ENCODE data around the gene GNB1L. TPM values are rescaled to one million over a fixed set of nuclear protein-coding genes. Genes with fewer than 3 reads are reported as not detected.

The GNB1L gene
- total RNA-seq, 1 donor from 2014 or later, result 3.0 TPM

DNA sequence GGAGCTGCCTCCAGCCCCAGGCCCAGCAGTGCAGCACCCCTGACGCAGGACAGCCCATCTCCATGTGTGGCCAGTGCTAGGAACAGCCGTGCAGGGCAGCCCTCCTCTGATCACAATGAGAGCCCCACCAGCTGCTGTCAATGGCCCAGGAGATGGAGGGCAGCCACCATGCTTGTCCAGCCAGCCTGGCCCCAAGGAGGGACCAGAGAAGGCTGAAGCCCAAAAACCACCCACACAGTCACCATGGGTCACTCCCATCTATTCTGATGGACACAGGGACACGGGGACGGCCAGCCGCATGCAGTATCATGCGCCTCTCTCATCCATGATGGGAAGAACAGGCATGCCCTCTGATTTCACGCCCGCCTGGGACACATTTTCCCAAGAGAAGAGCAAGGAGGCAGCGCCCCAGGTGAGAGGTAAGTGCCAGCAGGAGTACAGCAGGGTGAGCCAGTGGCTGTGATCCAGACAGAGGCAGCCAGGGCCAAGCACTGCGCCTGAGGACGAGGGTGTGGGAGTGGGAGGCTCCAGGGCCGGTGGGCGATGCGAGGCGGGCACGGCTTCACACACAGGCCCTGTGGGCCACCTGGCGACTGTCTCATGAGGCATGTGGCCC, 33.6 kb upstream of the GNB1L start:
- Histone ChIP-seq H4K20me1 (ENCODE audit: low read depth) (peaks cover 13% of the 10 kb centered on the region), H3K4me3 (no peak overlapping the region), H3K79me2 (ENCODE audit: low read depth) (no peaks in the 10 kb centered on the region), H3F3A (ENCODE audit: low read depth) (peaks cover 24% of the 10 kb centered on the region), H2AFZ (replicated peaks) (no peak overlapping the region), H3K27me3 (peaks cover 36% of the 10 kb centered on the region), H3K9me3 (ENCODE audit: low read depth) (no peaks in the 10 kb centered on the region), H3K27ac (no peak overlapping the region), H3K4me1 (peaks cover 30% of the 10 kb centered on the region), H3K9ac (no peak overlapping the region), H3K4me2 (no peak overlapping the region), H3K36me3 (no peaks in the 10 kb centered on the region)
- Mint-ChIP-seq H3K27me3 (ENCODE audit: insufficient read depth, low read depth) (peaks cover 10% of the 10 kb centered on the region), H3K27ac (no peak overlapping the region), H3K9me3 (no peaks in the 10 kb centered on the region), H3K4me3 (no peak overlapping the region), H3K36me3 (no peaks in the 10 kb centered on the region), H3K4me1 (peaks cover 33% of the 10 kb centered on the region)
- TF ChIP-seq, protein P1, sequence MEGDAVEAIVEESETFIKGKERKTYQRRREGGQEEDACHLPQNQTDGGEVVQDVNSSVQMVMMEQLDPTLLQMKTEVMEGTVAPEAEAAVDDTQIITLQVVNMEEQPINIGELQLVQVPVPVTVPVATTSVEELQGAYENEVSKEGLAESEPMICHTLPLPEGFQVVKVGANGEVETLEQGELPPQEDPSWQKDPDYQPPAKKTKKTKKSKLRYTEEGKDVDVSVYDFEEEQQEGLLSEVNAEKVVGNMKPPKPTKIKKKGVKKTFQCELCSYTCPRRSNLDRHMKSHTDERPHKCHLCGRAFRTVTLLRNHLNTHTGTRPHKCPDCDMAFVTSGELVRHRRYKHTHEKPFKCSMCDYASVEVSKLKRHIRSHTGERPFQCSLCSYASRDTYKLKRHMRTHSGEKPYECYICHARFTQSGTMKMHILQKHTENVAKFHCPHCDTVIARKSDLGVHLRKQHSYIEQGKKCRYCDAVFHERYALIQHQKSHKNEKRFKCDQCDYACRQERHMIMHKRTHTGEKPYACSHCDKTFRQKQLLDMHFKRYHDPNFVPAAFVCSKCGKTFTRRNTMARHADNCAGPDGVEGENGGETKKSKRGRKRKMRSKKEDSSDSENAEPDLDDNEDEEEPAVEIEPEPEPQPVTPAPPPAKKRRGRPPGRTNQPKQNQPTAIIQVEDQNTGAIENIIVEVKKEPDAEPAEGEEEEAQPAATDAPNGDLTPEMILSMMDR (IDR thresholded peaks at IDR 0.05), result no peak
- TF ChIP-seq EZH2phosphoT487 (IDR thresholded peaks at IDR 0.05) (no peak), EZH2 (IDR thresholded peaks at IDR 0.05) (no peak)
- DNase-seq (ENCODE audit: low spot score), result no peak

DNA sequence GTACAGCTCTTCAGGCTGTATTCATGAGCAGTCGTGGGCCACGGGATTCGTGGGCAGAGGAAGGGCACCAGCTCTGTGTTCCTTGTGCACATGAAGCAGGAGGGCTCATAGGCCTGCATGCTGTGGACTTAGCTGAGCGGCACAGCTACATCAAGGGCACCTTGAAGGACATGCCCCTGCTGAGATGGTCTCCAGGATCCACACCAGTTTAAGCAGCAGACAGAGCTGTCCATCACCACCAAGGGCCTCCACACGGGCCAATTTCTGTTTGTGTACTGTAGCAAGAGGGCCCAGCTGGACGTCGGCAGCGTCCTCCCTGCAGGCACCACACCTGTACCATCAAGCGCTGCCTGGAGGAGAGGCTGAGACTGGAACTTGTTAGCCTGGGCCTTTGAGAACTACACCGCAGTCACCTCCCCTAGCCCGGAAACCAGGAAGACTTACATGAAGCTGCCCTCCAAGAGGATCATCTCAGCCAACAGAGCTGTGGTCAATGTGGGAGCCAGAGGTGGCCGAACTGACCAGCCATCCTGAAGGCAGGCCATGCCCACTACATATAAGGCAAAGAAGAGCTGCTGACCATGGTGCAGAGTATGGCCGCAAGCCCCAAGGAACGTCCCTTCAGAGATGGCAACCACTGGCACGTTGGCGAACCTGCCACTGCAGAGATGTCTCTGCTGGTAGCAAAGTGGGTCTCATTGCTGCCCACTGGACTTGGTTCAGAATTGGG, 32.7 kb upstream of the GNB1L start:
- H3K4me1 ChIP-seq, result peaks cover 27% of the 10 kb centered on the region
- no peak overlapping the region for H2AFZ ChIP-seq (replicated peaks)
- Mint-ChIP-seq H3K4me1 (peaks cover 29% of the 10 kb centered on the region), H3K27ac (peak overlapping the region; percentile 37), H3K4me3 (no peak overlapping the region), H3K9me3 (no peaks in the 10 kb centered on the region), H3K36me3 (no peaks in the 10 kb centered on the region), H3K27me3 (ENCODE audit: insufficient read depth, low read depth) (peaks cover 7% of the 10 kb centered on the region)
- no peak for TF ChIP-seq EZH2 (IDR thresholded peaks at IDR 0.05)
- TF ChIP-seq, protein P1 (IDR thresholded peaks at IDR 0.05), result no peak
- no peak overlapping the region for H3K4me2 ChIP-seq
- H3K27ac ChIP-seq, result no peak overlapping the region
- DNase-seq (ENCODE audit: low spot score), result no peak
- H3K36me3 ChIP-seq, result no peaks in the 10 kb centered on the region
- H3F3A ChIP-seq (ENCODE audit: low read depth), result peaks cover 16% of the 10 kb centered on the region
- H3K4me3 ChIP-seq, result no peak overlapping the region
- no peaks in the 10 kb centered on the region for H3K79me2 ChIP-seq (ENCODE audit: low read depth)
- no peaks in the 10 kb centered on the region for H3K9me3 ChIP-seq (ENCODE audit: low read depth)
- H3K9ac ChIP-seq, result no peak overlapping the region
- H3K27me3 ChIP-seq, result peaks cover 28% of the 10 kb centered on the region
- peaks cover 7% of the 10 kb centered on the region for H4K20me1 ChIP-seq (ENCODE audit: low read depth)

DNA sequence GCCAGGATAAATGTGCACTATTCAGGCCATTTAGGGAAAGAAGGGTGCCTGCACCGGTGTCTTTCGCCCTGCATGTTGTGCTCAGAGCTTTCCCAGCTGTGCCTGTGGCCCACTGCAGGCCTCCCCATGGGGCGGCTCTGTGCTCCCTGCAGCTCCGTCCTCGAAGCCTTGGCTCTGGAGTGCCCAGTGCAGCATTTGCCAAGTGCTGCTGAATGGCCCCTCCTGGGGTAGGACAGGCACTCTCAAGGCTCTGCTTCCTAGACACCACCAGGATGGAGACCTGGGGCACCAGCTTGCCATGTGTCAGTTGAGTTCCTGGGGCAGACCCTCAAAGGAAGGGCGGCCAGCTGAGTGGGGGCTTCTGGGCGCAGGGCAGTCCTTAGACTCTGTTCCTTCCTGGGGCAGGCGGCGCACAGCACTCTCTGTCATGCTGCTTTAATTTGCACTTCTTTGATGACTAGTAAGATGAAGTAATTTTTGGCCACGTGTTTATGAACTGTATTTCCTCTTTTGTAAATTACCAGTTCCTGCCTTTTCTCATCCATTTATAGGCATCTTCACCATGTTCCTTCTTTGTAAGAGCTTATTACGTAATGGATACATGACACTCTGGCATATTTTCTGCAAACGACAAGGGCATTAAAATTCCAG, 32.1 kb upstream of the GNB1L start:
- Histone ChIP-seq H3K36me3 (no peaks in the 10 kb centered on the region), H2AFZ (replicated peaks) (no peak overlapping the region), H3K27me3 (peaks cover 25% of the 10 kb centered on the region), H3K4me3 (no peak overlapping the region), H3F3A (ENCODE audit: low read depth) (peaks cover 9% of the 10 kb centered on the region), H3K4me1 (peaks cover 23% of the 10 kb centered on the region), H3K27ac (no peak overlapping the region), H3K79me2 (ENCODE audit: low read depth) (no peaks in the 10 kb centered on the region), H3K4me2 (no peak overlapping the region), H3K9me3 (ENCODE audit: low read depth) (no peaks in the 10 kb centered on the region), H4K20me1 (ENCODE audit: low read depth) (peaks cover under 1% of the 10 kb centered on the region), H3K9ac (no peak overlapping the region)
- H3K9me3 Mint-ChIP-seq, result no peaks in the 10 kb centered on the region
- no peaks in the 10 kb centered on the region for H3K36me3 Mint-ChIP-seq
- TF ChIP-seq, protein P1 (IDR thresholded peaks at IDR 0.05), result no peak
- TF ChIP-seq EZH2phosphoT487 (IDR thresholded peaks at IDR 0.05) (no peak), EZH2 (IDR thresholded peaks at IDR 0.05) (no peak)
- peaks cover 10% of the 10 kb centered on the region for H3K27me3 Mint-ChIP-seq (ENCODE audit: insufficient read depth, low read depth)
- H3K4me3 Mint-ChIP-seq, result no peak overlapping the region
- H3K27ac Mint-ChIP-seq, result peak overlapping the region; percentile 13
- no peak for DNase-seq (ENCODE audit: low spot score)
- peaks cover 29% of the 10 kb centered on the region for H3K4me1 Mint-ChIP-seq

Measured in neural progenitor cell (in vitro differentiated cells).